GM21529 (cell line): ENCODE results near the gene YBX2.

ENCODE experiments used
- ATAC-seq: cut with Tn5 transposase; IDR thresholded peaks from one replicate; pipeline ENCODE4 v1.9.1; 2021; ENCODE audit not compliant: unreplicated experiment

The YBX2 gene

DNA sequence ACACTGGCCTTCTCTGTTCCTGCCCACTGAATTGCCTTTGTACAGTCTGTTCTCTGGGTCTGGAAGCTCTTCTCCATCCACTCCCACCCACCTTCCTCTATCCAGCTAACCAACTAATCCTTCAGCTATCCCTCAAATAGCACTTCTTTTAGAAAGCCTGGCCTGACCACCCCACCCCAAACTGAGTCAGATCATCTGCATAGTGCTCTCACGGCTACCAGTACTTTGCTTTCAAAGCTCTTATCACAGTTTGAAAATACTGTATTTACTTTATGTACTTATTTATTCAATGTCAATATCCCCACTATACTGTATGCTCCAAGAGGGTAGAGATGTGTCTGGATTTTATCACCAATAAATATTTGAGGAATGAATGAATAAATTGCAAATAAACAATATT, 27.7 kb downstream of the YBX2 start:
- no peak for ATAC-seq

DNA sequence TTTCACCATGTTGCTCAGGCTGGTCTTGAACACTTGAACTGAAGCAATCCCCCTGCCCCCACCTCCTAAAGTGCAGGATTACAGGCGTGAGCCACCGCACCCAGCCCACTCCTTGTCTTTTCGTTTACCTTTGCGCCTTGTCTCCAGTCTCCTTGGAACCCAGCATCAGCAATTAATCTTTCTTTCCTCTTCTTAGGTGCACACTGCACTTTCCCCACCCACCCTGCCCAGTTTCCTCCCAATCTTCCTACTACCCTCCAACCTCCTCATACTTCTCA, 30.7 kb downstream of the YBX2 start:
- ATAC-seq: no peak

DNA sequence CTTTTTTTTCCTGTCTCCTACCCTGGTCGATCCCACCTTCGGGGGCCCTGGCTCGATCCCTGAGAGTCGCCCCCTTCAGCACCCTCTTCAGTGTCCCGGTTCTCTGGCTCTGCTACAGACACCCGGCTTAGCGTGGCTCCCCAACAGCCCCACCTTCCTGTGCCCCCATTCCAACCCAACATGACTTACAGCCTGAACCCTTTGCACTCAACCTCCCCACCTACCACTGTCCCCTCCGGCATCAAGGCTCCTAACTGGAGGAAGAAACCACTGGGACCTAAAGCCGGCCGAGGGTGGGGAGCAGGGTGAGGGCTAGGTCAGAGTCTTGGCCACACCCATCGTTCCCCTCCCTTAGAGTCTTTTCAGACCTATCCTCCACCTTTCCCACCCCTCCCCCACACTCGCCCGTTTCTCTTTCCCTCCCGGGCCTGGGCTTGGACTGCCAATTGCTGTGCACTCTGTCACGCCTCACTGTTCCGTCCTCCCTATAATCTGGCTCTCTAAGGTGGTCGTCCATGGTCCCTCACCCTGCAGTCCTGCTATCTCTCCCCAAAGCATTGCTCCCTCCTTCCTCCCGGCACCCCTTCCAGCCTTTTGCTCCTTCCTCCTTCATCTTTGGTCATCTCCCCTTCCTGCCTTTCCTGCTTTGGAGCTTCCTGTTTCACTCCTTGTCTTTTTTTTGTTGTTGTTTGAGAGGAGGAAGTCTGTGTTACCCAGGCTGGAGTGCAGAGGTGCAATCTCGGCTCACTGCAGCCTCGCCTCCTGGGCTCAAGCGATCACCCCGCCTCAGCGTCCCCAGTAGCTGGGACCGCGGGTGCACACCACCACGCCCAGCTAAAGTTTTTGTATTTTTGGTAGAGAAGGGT, 31.3 kb downstream of the YBX2 start:
- no peak for ATAC-seq

DNA sequence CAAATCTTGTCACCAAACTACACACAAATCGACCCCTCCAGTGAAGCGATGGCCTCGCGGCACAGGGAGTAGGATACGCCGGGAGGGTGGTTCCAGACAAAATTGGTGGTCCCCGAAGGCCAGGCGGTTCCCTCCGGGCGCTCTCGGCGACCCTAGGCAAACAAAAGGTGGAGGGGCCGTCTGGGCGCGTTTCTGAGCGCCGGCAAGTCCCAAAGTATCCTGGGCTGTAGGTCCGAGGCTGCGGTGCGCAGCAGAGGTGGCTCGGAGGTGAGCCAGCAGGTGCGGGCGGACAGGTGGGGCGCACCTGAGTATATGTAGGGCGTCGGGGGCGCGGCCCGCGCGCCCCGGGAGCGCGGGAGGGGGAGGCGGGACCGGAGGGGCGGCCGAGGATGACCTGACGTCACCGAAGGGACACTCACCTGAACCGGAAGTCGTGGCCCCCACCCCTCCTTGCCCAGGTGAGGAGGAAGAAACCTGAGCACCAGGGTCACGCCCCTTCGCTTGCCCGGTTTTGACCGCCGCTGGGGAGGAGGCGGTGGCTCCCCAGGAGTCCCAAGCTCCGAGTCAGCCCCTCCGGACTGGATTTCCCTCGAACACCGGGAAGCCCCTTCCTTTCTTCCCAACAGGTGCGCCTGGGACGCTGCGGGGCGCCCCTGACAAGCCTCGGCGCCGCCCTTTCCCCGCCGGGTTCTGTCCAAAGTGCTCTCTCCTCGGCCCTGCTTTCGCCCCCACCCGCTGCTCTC, 32.1 kb downstream of the YBX2 start, which contains the start of gene CLDN7:
CLDN7 (minus strand) TSS at position 287 of the 743 bp plus-strand sequence. CDS start 435 bp downstream, outside the sequence.
- ATAC-seq: no peak

DNA sequence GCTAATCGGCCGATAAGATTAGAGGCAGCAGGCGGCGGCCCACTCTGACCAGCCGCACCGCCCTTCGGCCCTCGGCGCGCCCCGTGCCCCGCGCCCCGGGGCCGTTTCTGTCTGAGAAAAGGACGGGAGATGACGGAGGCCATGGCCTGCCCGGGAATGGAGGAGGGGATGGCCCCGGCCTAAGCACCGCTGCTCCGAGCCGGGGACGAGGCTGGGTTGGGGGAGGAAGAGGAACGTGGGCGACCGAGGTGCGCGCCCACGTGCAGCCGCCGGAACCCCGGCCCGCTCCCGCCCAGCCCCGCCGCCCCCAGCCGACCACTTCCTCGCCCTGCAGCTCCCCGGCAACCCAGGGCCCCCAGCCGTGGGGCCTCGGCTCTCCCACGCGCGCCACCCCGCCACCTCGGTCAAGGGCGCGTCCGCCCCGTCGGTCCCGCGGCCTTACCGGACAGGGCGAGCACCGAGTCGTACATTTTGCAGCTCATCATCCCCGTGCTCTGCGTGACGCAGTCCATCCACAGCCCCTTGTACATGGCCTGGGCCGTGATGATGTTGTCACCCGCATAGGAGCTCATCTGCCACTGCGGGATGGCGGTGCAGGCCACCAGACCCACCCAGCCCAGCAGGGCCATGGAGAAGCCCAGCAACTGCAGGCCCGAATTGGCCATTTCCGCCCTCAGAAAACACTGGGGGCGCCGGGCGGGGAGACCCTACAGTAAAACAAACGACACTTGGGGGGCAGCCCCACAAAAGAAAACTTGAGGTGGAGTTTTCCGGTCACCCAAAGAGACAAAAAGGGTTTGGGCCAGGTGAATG, 32.9 kb downstream of the YBX2 start:
- no peak for ATAC-seq

DNA sequence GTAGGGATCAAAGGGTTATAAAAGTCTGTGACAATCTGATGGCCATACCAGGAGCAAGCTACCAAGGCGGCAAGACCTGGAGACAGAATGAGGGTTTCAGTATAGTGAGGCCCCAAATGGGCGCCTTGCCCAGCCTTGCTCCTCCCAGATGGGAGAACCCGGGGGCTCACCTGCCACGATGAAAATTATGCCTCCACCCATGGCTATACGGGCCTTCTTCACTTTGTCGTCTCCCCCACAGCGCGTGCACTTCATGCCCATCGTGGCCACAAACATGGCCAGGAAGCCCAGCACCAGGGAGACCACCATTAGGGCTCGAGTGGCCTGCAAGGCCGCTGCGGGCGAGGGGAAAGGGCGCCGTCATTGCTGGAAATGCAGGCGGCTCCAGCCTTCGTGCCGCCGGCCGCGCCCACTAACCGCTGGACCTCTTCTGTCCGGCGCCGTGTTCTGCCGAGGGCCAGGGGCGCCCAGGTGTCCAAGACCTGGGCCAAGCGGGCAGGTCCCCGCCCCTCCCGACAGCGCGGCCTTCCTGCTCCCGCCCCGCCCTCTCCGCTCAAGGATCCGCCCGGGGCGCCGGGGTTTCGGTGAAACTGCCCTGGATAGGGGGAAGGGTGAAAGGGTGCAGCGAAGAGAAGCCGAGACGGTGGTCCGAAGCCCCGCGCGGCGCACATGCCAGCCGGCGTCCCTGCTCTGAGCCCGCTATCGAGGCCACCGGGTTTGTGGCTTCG, 33.6 kb downstream of the YBX2 start:
- ATAC-seq: no peak

DNA sequence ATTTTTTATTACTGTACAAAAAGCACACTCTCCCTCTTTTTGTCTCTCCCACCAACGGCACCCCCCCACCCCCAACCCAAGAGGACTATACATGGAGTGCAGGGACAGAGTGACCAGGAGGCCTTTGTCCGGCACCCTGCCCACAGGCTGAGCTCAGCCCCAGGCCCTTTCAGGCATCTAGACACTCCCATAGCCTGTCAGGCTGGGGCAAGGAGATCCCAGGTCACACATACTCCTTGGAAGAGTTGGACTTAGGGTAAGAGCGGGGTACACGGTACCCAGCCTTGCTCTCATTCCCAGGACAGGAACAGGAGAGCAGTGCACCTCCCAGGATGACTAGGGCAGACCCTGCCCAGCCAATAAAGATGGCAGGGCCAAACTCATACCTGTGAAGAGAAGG, 34.3 kb downstream of the YBX2 start:
- ATAC-seq: no peak

DNA sequence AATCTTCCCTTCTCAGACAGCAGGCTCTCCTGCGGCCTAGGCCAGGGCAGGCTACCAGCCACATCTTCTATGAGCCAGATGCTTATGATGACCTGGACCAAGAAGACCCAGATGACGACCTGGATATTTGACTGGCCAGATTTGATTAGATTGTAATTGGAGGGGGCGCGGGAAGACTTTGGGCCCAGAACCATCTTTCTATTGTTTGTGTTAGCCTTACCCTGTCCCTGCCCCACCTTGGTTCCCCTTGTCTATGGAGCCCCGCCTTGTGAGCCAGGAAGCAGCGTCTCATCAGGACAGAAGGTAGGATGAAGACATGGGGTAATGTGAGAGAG, 34.9 kb downstream of the YBX2 start:
- no peak for ATAC-seq

DNA sequence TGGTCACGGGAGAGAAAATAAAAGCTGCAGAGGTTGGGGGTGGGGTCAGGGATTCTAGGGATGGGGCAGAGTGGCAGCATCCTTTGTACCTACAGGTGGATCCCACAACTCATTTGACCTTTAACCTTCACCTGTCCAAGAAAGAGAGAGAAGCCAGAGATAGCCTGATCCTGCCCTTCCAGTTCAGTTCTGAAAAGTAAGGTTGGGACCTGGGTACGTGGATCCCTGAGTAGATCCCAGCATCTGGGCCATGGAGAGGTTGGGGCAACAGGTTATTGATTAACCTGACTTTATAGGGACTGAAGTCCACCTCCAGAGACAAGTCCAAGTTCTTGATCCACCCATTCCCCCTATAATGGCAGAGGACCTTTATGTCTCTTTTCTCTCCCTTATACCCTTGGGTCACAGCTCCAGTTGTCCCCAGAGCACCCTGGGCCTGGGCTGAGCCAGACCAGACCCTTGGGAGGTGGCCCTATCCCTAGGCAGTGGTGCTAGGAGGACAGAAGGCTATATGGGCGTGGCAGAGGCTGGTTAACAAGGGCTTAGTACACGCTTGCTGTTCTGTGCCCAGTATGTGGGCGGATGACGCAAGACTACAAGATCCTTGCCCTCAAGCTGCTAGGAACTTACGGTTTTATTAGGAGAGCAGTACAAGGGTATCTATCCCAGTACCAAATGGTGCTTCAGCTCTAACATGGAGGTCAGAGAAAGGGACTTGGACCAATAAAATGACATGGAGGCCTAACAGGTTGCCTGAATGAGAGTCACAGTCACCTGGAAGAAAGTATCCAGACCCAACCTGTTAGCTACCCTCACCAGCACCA, 35.5 kb downstream of the YBX2 start:
- ATAC-seq: no peak

DNA sequence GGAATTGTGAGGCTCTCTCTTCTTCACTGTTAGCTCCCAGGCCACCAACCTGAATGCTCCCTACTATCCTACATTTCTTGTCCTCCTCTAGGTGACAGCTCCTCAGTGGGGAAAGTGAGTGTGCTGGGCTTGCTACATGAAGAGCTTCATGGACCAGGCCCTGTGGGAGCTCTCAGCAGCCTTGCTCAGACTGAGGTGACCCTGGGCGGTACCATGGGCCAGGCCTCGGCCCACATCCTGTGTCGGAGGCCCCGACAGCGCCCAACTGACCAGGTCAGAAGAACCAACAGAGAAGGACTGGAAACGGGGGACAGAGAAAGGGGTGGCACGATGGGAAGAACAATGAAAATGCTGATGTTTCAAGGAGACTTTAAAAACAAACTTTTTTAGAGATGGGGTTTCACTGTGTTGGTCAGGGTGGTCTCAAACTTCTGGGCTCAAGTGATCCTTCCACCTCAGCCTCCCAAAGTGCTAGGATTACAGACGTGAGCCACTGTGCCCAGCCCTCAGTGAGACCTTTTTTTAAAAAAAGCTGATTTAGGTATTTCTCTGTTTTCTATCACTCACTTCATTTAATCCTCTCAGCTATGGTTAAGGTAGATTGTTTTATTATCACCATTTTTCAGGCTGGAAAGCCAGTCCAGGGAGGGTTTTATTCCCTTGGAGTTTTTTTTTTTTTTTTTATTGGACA, 37.5 kb downstream of the YBX2 start:
- no peak for ATAC-seq

DNA sequence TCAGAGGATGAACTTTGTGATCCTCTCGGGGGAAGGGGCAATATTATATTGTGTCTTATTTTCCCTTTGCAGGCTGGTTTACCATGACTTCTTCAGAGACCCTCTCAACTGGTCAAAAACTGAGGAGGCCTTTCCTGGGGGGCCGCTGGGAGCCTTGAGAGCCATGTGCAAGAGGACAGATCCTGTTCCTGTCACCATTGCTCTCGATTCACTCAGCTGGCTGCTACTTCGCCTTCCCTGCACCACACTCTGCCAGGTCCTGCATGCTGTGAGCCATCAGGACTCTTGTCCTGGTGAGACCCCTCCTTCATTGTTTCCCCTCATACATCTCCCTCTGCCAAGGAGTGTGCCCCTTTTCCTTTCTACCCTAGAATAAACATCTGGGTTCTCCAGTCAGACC, 39.9 kb downstream of the YBX2 start:
- ATAC-seq: no peak

DNA sequence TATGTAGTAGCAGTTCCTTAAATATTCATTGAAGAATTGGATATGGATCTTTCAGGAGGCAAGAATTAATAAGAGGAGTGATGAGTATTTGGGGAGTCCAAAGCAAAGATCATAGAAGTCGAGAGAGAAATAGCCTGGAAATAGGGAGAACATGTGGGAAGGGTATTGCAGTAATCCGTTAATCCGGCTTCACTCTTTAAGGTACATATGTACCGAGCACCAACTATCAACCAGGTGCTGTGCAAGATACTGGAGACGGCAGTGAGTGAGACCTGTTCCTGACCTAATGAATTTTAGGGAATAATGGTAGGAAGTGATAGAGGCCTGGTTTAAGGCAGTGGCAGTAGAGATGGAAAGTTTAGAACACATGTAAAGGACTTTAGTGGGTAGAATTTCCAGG, 41.4 kb downstream of the YBX2 start:
- no peak for ATAC-seq

DNA sequence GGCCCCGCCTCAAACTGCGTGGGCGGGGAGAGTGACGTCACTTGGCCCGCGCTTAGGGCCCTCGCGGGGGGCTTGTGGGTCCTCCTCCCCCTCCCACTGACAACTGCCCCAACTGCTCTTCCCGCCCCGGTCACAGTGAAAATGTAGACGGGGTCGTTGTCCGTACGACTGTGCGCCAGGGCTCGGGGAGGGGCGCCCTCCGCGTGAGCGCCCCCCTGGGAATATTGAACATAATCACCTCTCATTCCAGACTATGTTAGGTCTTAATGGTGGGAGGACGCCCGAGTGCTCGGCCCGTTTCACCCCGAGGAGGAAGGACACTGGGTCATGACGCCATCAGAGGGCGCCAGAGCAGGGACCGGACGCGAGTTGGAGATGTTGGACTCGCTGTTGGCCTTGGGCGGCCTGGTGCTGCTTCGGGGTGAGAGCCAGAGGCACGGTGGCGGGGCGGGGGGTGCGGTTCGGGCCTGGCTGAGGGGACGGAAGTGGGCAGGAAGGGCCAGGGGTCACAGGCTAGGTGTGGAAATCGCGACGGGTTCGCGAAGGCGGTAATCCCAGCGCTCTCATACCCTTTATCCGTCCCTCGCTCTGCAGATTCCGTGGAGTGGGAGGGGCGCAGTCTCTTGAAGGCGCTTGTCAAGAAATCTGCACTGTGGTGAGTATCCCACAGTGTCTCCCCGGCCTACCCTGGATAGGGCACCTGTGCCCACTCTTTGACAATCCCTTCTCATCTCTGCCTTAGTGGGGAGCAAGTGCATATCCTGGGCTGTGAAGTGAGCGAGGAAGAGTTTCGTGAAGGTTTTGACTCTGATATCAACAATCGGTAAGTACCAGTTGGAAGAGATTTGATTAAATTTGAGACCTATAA, 42.0 kb downstream of the YBX2 start, which contains the start of gene ELP5:
ELP5 (plus strand) TSS at position 40 of the 868 bp plus-strand sequence; CDS start at position 376, 336 bp downstream.
- ATAC-seq: peak; percentile 50

DNA sequence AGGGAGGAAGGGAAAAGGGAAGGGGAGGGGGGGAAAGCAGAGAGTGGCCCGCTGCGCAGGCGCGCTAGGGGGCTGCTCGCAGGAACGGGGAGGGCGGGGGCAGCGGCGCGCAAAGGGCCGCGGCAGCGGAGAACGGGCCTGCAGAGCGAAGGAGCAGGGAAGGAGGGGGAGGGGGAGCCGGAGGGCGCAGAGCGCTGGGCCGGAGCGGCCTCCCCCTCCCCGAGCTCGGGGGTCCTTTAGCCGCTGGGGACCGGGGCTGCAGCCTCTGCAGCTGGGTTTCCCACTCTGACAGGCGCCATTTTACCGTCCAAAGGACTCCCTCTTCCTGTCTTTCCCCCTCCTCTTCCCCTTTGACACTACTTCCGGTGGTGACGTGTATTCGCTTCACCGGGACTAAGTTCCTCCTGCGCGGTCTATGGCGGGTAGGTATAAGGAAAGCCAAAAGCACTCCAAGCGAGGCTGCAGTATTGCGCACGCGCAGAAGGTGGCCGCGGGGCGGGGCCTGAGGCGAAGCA, 42.7 kb downstream of the YBX2 start, which contains the start of gene CTDNEP1:
CTDNEP1 (minus strand) TSS at position 74 of the 515 bp plus-strand sequence. CDS start 438 bp downstream, outside the sequence.
- peak; percentile 84 for ATAC-seq

DNA sequence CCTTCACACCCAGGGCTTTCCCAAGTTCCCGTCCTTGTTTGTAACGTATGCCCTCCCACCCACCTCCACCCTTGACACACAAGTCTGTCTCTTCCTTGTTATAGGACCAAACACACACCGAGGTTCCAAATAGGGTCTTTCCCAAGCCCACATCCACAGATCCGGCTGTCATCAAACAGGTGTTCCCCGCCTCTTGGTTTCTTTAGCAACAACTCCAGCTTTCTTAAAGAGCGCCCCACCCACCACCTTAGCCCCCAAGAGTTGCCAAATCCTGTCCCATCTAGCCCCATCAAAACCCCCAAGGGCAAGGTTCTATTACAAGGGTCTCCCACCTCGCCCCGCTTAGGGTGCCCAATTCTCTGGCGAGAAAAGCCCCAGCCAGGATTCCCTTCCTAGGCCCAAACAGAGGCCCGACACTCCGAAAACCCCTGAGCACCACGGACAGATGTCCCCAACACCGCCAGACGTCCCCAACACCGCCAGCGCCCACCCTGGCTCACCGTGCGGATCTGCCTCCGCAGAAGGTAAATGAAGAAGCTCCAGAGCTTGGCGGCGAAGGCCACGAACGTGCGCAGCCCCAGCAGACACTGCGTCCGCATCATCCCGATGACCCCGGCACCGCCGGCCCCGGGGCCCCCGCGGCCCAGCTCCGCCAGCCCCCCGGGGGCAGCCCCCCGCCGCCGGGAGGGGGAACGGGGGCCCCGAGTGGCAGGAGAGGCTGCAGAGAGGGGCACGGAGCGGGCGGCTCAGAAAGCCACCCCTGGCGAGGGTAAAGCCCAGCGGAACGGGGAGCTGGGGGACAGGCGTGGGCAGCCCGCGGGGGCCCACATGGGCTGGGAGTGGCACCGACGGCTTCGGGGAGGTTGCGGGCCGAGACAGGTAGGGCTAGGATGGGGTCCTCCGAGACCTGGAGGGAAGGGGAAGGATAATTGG, 43.5 kb downstream of the YBX2 start:
- no peak for ATAC-seq

DNA sequence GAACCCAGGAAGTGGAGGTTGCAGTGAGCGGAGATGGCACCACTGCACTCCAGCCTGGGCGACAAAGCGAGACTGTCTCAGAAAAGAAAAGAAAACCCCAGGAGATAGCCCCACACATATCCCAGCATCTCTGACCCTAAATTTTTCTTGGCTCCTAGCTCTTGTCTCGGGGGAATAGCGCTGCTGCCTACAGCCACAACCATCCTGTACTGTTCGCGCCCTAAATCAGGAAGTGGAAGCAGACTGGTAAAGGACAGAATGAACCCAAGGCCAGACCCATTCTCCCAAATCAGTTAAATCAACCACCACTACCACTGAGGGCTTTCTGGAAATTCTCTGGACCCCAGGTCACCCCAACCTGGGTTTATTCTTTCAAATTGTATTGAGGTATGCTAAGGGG, 44.6 kb downstream of the YBX2 start:
- no peak for ATAC-seq

DNA sequence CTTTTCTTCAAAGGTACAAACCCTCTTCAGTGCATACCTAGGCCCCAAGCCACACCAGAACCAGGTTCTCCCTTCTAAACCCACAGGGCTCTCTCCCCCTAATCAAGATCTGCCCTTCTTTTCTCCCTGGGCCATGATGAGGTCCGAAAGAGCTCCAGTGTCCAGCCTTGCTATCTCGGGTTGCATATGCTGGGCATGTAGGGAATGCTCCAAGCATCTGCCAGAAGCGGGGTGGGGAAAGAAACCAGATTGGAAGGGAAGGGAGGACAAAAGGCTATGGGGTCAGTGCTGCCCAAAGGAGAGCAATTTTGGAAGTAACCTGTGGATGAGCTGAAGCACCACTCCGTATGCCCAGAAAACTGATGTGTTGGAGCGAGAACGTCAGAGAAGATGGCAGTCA, 45.2 kb downstream of the YBX2 start:
- no peak for ATAC-seq
